Activated CD4-positive, alpha-beta T cell treated with anti-CD3 and anti-CD28 coated beads, Interleukin-2, amount 10 ng/mL, durations not matched to agents 24 days and 14 days (primary cell): ENCODE measurements around the gene ZFYVE27. TPM values are rescaled to one million over a fixed set of nuclear protein-coding genes. Genes with fewer than 3 reads are reported as not detected.

Source experiments
- DNase-seq: peaks from one replicate; pipeline ENCODE4 v3.0.0; 2022
- H3K27ac Mint-ChIP-seq: one replicate; pipeline ENCODE4 v1.8.0; 2022; ENCODE audit warnings: mild to moderate bottlenecking, mixed read lengths
- H3K27me3 Mint-ChIP-seq: one replicate; pipeline ENCODE4 v1.8.0; 2022; ENCODE audit warnings: mixed read lengths
- H3K36me3 Mint-ChIP-seq: one replicate; pipeline ENCODE4 v1.8.0; 2022; ENCODE audit warnings: low read depth, mild to moderate bottlenecking, mixed read lengths
- H3K4me1 Mint-ChIP-seq: one replicate; pipeline ENCODE4 v1.8.0; 2021; ENCODE audit warnings: mixed read lengths
- H3K4me3 Mint-ChIP-seq: one replicate; pipeline ENCODE4 v1.8.0; 2022; ENCODE audit warnings: mild to moderate bottlenecking, moderate library complexity, mixed read lengths
- H3K9me3 Mint-ChIP-seq: one replicate; pipeline ENCODE4 v1.8.0; 2021; ENCODE audit warnings: mixed read lengths
- intact Hi-C: fragments of 100-400 bp; cut with micrococcal nuclease; formaldehyde crosslinking; loops from one replicate; pipeline ENCODE4 v1.15.1; 2023
- total RNA-seq: library from RNA; stranded (reverse); gene quantifications from 2 replicates; pipeline ENCODE4 v1.2.3, GENCODE V29; 2022

The ZFYVE27 gene
- total RNA-seq, 1 donor from 2014 or later = 42.2 TPM

- Mint-ChIP-seq H3K27ac (no peak overlapping the region), H3K36me3 (no peaks in the 10 kb centered on the region), H3K4me3 (no peak overlapping the region), H3K9me3 (no peaks in the 10 kb centered on the region), H3K4me1 (peaks cover 8% of the 10 kb centered on the region), H3K27me3 (peaks cover 22% of the 10 kb centered on the region)
- peak; percentile 82 for DNase-seq
- intact Hi-C loops = loop anchor here (1.0 kb wide), 1 partner anchor 22 kb away; no protein-coding TSS in a partner anchor
These were observed 27.7 kb upstream of the ZFYVE27 start for GRCh38 chr10:97708976-97709946.

GRCh38 chr10:97711640-97712572 lies 25.0 kb upstream of the ZFYVE27 start:
- H3K27ac Mint-ChIP-seq = no peak overlapping the region
- H3K27me3 Mint-ChIP-seq = peaks cover 29% of the 10 kb centered on the region
- peaks cover 10% of the 10 kb centered on the region for H3K4me1 Mint-ChIP-seq
- intact Hi-C loops = no loop called here
- H3K9me3 Mint-ChIP-seq = no peaks in the 10 kb centered on the region
- H3K4me3 Mint-ChIP-seq = peak overlapping the region; percentile 28
- no peak for DNase-seq
- no peaks in the 10 kb centered on the region for H3K36me3 Mint-ChIP-seq

- intact Hi-C loops = no loop called here
- Mint-ChIP-seq H3K36me3 (no peaks in the 10 kb centered on the region), H3K27me3 (peaks cover 26% of the 10 kb centered on the region), H3K27ac (peak within 1 kb of the TSS; percentile 97), H3K9me3 (no peaks in the 10 kb centered on the region), H3K4me1 (peaks cover 10% of the 10 kb centered on the region), H3K4me3 (peak within 1 kb of the TSS; percentile 97)
- DNase-seq = peak; percentile 62
These were observed 23.5 kb upstream of the ZFYVE27 start, which contains the start of gene MARVELD1 for GRCh38 chr10:97713339-97713825. Gene MARVELD1, plus strand, starts transcription at chr10:97713730. Its CDS starts 147 bp downstream, at chr10:97713877.

GRCh38 chr10:97713826-97714400 lies 23.0 kb upstream of the ZFYVE27 start:
- intact Hi-C loops = loop anchor here (1.0 kb wide), 2 partner anchors 23 to 27 kb away; partner anchors contain the start of genes AVPI1 and ZFYVE27
- Mint-ChIP-seq H3K9me3 (no peaks in the 10 kb centered on the region), H3K27me3 (peaks cover 26% of the 10 kb centered on the region), H3K36me3 (no peaks in the 10 kb centered on the region), H3K4me1 (peaks cover 10% of the 10 kb centered on the region), H3K4me3 (peak overlapping the region; percentile 97), H3K27ac (peak overlapping the region; percentile 97)
- peak; percentile 87 for DNase-seq

- DNase-seq = peak; percentile 61
- H3K9me3 Mint-ChIP-seq = no peaks in the 10 kb centered on the region
- intact Hi-C loops = loop anchor here (1.0 kb wide), 2 partner anchors 23 to 27 kb away; partner anchors contain the start of genes AVPI1 and ZFYVE27
- peaks cover 20% of the 10 kb centered on the region for H3K27me3 Mint-ChIP-seq
- peaks cover 10% of the 10 kb centered on the region for H3K4me1 Mint-ChIP-seq
- H3K36me3 Mint-ChIP-seq = no peaks in the 10 kb centered on the region
- H3K27ac Mint-ChIP-seq = peak overlapping the region; percentile 97
- H3K4me3 Mint-ChIP-seq = peak overlapping the region; percentile 97
These were observed 22.3 kb upstream of the ZFYVE27 start for GRCh38 chr10:97714401-97715258.

GRCh38 chr10:97715259-97715874 lies 21.6 kb upstream of the ZFYVE27 start:
- Mint-ChIP-seq H3K27ac (peak overlapping the region; percentile 65), H3K36me3 (no peaks in the 10 kb centered on the region), H3K27me3 (peaks cover 18% of the 10 kb centered on the region), H3K4me3 (peak overlapping the region; percentile 97), H3K4me1 (peaks cover 10% of the 10 kb centered on the region), H3K9me3 (no peaks in the 10 kb centered on the region)
- intact Hi-C loops = no loop called here
- no peak for DNase-seq

GRCh38 chr10:97717627-97718026 lies 19.3 kb upstream of the ZFYVE27 start:
- Mint-ChIP-seq H3K9me3 (no peaks in the 10 kb centered on the region), H3K4me1 (peaks cover 10% of the 10 kb centered on the region), H3K4me3 (no peak overlapping the region), H3K36me3 (no peaks in the 10 kb centered on the region), H3K27me3 (peaks cover 15% of the 10 kb centered on the region), H3K27ac (no peak overlapping the region)
- no peak for DNase-seq
- intact Hi-C loops = no loop called here

- Mint-ChIP-seq H3K27ac (no peak overlapping the region), H3K27me3 (peaks cover 10% of the 10 kb centered on the region), H3K36me3 (no peaks in the 10 kb centered on the region), H3K9me3 (no peaks in the 10 kb centered on the region), H3K4me1 (peaks cover 5% of the 10 kb centered on the region), H3K4me3 (no peak overlapping the region)
- DNase-seq = no peak
- intact Hi-C loops = no loop called here
These were observed 18.8 kb upstream of the ZFYVE27 start for GRCh38 chr10:97718178-97718577.

- Mint-ChIP-seq H3K36me3 (no peaks in the 10 kb centered on the region), H3K9me3 (no peaks in the 10 kb centered on the region), H3K27ac (no peak overlapping the region), H3K4me3 (no peak overlapping the region), H3K4me1 (peaks cover 5% of the 10 kb centered on the region), H3K27me3 (peaks cover 10% of the 10 kb centered on the region)
- DNase-seq = no peak
- intact Hi-C loops = no loop called here
These were observed 18.2 kb upstream of the ZFYVE27 start for GRCh38 chr10:97718659-97719142.

- Mint-ChIP-seq H3K9me3 (no peaks in the 10 kb centered on the region), H3K4me1 (peaks cover 2% of the 10 kb centered on the region), H3K4me3 (no peak overlapping the region), H3K36me3 (no peaks in the 10 kb centered on the region), H3K27ac (no peak overlapping the region), H3K27me3 (peaks cover 8% of the 10 kb centered on the region)
- intact Hi-C loops = no loop called here
- DNase-seq = no peak
These were observed 17.3 kb upstream of the ZFYVE27 start for GRCh38 chr10:97719602-97720001.

- intact Hi-C loops = no loop called here
- H3K27me3 Mint-ChIP-seq = peaks cover 6% of the 10 kb centered on the region
- no peaks in the 10 kb centered on the region for H3K36me3 Mint-ChIP-seq
- no peaks in the 10 kb centered on the region for H3K9me3 Mint-ChIP-seq
- DNase-seq = no peak
- no peak overlapping the region for H3K27ac Mint-ChIP-seq
- H3K4me1 Mint-ChIP-seq = no peaks in the 10 kb centered on the region
- H3K4me3 Mint-ChIP-seq = no peak overlapping the region
These were observed 14.8 kb upstream of the ZFYVE27 start for GRCh38 chr10:97721871-97722780.
